Peyer's patch (tissue), 4 donors: ENCODE measurements around the gene ERGIC3.

Experiments
- CTCF ChIP-seq, 6 experiments: fragments of 450-650 bp in 4 of 6; fragments of 200-600 bp in 2 of 6; sonication (generic) in 1 of 6; IDR thresholded peaks; one replicate each; pipeline ENCODE4 v1.5.1; 2017 to 2019; ENCODE audit warnings: antibody characterized with exemption in 6 of 6, mild to moderate bottlenecking in 3 of 6, moderate library complexity in 1 of 6
- POLR2A ChIP-seq, 2 donors: fragments of 450-650 bp; IDR thresholded peaks; one replicate each; pipeline ENCODE4 v1.5.1; 2017; ENCODE audit warnings: antibody characterized with exemption in 2 of 2, mild to moderate bottlenecking in 2 of 2, moderate library complexity in 2 of 2

- TF ChIP-seq CTCF (IDR thresholded peaks at IDR 0.05) (no peak), POLR2A (IDR thresholded peaks at IDR 0.05) (no peak)
Observed at GRCh38 chr20:35551503-35551902, 9.6 kb downstream of the ERGIC3 start.
